NCI-H1417 treated with DMSO at 0.1 percent for 48 hours (cell line): ENCODE measurements around the gene TBC1D22A.

Experiments
- DNase-seq: peaks from one replicate; lab custom pipeline; 2025; lab: John Stamatoyannopoulos, UW

The TBC1D22A gene

GRCh38 chr22:46958658-46959057 is 196.2 kb downstream of the TBC1D22A start:
- no peak for DNase-seq

GRCh38 chr22:46959369-46959768 is 196.9 kb downstream of the TBC1D22A start:
- DNase-seq: no peak

DNA sequence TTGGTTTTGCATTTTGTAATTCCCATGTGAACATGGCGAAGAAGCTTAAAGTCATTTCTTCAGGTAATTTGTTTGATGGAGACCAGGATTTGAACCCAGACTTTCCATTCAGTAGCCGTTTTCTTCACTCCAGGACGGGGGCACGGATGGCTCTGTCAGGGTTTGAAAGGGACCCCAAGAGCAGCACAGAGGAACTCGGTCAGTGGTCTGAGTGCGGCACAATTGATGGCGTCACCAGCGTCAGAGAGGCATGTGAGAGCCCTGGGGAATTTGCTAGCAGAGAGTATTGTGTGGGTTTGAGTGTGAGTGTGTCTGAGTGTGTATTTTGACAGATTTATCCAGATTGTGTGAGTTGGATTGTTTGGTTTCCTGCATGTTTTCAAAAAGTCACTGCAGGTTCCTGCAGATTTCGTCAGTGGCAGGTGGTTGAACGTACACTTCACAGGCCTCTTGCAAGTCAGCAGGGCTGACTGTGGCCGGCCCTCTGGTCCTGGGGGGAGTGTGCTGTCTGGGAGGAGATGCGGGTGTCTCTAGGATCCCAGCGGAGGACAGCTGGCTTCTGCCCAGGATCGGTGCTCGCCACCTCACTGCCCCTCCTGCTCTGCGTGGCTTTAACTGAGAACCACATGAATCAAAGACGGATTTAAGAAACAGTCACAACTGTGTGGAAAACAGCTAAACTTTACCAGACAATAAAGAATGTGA is 199.3 kb downstream of the TBC1D22A start:
- DNase-seq: no peak

DNA sequence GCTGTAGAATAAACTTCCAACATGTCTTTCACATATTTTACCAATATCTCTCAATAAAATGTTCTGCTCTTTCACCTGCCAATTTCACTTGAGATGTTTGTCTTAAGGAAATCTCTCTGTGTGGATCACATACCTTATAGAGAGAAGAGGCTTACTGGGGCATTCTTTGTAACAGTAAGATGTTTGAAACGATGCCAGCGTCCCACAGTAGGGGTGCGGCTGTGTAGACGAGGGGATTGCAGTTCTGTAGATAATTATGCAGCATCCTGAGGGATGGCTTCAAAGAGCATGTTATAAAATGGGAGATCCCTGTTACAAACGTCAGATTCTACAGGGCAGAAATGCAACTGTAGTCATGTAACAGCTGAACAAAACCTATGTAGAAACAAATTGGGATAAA is 200.0 kb downstream of the TBC1D22A start:
- DNase-seq: no peak

GRCh38 chr22:46963672-46964545 is 201.5 kb downstream of the TBC1D22A start:
- DNase-seq: peak; percentile 31

GRCh38 chr22:46964773-46965550 is 202.5 kb downstream of the TBC1D22A start:
- no peak for DNase-seq

DNA sequence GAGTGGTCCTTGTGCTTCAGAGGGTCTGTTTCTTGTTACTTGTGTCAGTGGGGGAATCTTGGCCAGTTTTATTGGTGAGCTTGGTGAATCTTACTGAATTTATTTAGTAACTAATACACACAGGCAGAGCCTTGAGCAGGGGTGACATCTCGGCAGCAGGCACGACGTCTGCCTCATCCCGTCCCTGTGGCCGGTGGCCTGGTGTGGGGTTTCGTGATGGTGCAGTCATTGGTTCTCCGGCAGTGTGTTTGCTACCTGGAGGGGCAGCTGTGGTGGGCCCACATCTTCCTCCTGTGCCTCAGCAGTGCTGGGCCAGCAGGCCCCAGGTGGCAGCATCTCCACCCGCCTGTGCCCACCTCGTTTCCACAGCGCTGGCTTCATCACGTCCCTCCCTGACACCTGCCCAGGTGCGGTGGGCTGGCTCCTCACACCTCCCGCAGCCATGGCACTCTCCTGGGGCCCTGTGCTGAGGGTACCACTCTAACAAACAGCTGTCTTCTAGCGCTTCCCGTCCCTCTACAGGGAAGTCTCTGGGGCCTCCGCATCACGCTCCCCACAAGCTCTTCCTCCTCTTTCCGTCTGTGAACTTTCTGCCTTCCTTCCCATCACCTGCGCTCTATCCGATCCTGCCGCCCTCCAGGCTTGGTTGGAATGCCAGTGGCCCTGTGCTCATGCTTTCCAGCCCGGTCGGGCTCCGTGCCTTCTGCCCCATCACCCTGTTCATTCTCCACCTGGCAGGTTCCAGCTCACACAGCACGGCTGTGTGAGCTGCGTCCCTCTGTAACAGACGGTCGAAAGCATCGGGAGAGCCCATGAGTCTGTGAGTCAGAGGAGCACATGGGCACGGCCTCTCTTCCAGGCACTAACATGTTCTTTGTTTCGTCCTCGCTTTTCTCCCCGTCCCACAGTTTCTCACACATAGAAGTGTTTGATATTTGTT is 203.4 kb downstream of the TBC1D22A start:
- DNase-seq: no peak

- DNase-seq: no peak
Observed at GRCh38 chr22:46966495-46966845, 204.0 kb downstream of the TBC1D22A start.

DNA sequence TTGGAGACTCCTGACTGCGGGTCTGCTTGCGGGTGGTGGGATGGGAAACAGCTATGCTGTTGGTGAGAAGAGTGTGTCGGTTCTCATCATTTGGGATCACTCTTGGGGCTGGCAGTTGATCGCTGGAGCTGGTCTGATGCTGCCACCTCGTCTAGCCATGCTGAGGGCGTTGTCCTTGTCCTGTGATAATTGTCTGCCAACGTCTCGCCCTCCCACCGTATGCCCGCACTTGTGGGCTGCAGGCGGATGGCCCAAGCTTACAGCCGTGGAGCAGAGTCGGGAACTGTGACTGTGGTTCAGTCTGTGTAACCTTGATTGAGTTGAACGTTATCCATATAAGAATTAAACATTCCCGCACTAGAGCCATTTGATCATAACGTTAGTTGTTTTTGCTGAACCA is 204.4 kb downstream of the TBC1D22A start:
- DNase-seq: no peak

DNA sequence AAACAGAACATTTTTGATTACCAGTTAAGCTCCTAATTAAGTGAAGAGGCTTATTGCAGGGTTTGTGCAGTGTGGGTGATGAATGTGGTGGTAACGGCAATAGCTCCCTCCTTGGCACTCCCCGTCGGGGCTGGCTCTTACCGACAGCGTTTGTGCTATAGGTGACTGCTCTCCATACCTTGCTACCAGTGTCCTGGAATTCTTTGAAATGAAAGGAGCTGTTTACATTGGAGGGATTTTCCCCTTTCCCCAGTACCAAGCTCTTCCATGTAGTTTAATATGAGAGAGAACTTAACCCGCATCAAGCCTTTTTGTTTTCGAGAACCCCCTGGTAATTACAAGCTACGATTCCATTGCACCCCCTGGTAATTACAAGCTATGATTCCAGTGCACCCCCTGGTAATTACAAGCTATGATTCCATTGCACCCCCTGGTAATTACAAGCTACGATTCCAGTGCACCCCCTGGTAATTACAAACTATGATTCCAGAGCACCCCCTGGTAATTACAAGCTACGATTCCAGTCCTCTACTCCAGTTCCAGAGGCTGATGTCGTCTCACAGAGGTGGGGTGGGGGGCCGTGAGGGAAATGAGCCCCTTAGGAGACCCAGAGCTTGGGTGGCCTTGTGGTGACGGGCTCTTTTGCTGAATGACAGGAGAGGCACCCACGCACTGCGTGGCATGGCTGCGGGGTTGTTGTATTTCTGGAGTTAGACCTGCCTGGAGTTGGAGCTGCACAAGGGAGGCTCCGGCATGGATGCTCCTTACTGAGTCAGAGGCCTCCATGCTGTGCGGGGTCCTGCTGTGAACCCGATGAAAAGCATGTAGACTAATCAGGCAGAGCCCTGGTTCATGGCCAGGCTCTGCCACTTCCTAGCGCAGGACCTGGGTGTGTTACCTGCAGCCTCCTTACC is 205.3 kb downstream of the TBC1D22A start:
- DNase-seq: no peak

GRCh38 chr22:46968359-46968740 is 205.9 kb downstream of the TBC1D22A start:
- no peak for DNase-seq

GRCh38 chr22:46968848-46969247 is 206.4 kb downstream of the TBC1D22A start:
- no peak for DNase-seq

DNA sequence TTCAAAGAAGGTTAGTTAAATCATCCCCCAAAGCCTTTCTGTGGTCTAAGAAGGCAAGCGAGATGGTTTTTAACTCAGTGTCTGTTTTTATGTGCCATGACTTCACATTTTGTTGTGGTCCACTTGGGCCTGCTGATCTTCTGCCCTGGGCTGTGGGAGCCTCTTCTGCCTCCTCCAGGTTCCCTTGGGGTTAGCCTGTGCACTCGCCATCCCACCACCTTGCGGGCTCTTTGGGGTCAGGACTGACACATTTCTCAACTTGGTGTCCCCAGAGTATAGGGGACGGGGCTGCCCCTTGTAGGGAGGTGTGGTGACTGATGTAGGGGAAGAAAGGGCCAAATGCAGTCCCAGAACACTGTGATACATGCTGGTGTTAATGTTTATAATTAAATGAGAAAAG is 207.0 kb downstream of the TBC1D22A start:
- no peak for DNase-seq

GRCh38 chr22:46969961-46970360 is 207.5 kb downstream of the TBC1D22A start:
- DNase-seq: no peak

- DNase-seq: no peak
Observed at GRCh38 chr22:46970411-46971098, 208.1 kb downstream of the TBC1D22A start.

GRCh38 chr22:46971099-46971763 is 208.8 kb downstream of the TBC1D22A start:
- no peak for DNase-seq

DNA sequence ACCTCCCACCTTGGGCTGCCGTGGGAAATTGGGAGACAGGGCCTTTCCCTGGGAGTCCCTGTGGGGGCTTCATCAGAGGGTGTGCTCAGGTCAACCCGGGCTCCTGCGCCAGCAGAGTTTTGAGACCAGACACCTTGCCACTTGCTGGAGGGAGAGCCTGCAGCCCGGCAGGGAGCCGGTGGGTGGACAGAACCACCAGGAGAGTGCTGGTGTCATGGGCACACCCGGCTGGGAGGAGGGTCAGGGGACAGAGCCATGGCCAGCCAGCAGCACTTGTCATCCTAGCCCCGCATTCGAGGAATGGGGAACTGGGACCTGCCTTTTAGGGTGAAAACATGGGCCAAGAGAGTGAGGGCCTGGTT is 209.3 kb downstream of the TBC1D22A start:
- DNase-seq: no peak

GRCh38 chr22:46972256-46972655 is 209.8 kb downstream of the TBC1D22A start:
- no peak for DNase-seq
